GM19239 (cell line): ENCODE data around the gene ADRA1B.
"Not testable (repeated sequence)": the region's sequence is repeated elsewhere in the genome, so short reads cannot be mapped to it uniquely, and the experiment has no call there.

ENCODE experiments used
- DNase-seq: peaks from one replicate; pipeline ENCODE4 v3.0.0; 2011; ENCODE audit warnings: low spot score; ENCODE audit not compliant: insufficient read length
- FAIRE-seq: peaks from 2 replicates; lab custom pipeline; 2011; peaks lifted over from hg19 to GRCh38; lab: Jason Lieb, UNC

ADRA1B gene

GRCh38 chr5:159995907-159996306 lies 79.6 kb downstream of the ADRA1B start:
- DNase-seq (no peak), FAIRE-seq (no peak)

DNA sequence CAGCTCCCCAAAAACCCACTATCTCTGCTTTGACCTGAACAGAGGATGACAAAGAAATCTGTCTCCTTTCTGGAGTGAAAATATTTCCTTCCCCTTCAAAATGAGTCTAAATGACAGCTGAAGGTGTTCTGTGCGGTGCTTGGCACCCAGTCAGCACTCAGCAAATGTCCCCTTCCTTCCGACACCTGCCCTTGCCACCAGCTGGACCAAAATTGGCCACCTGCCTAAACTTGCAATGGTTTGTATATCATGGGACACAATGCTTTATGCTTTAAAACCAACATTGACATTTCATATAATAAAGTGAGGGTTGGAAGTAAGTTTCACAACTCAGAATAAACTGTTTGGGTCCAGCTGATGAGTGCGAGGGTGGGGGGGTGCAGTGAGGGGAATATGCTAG lies 85.2 kb downstream of the ADRA1B start:
- FAIRE-seq (no peak), DNase-seq (no peak)

- no peak for FAIRE-seq
- no peak for DNase-seq
Observed at GRCh38 chr5:160007514-160007913, 91.2 kb downstream of the ADRA1B start.

- FAIRE-seq = peak; percentile 28
- not testable (repeated sequence) for DNase-seq
Observed at GRCh38 chr5:160008529-160008876, 92.2 kb downstream of the ADRA1B start.

GRCh38 chr5:160008877-160009590 lies 92.8 kb downstream of the ADRA1B start, which contains the start of gene TTC1:
TTC1 (plus strand) TSS chr5:160009139; CDS start chr5:160010529, 1,390 bp downstream.
- peak; percentile 80 for DNase-seq
- FAIRE-seq = peak; percentile 100

GRCh38 chr5:160009591-160009989 lies 93.3 kb downstream of the ADRA1B start:
- DNase-seq (no peak), FAIRE-seq (no peak)

- DNase-seq (no peak), FAIRE-seq (no peak)
Observed at GRCh38 chr5:160011471-160011870, 95.2 kb downstream of the ADRA1B start.

GRCh38 chr5:160014197-160014596 lies 97.9 kb downstream of the ADRA1B start:
- FAIRE-seq, DNase-seq: not testable (repeated sequence)

GRCh38 chr5:160018945-160019625 lies 102.8 kb downstream of the ADRA1B start:
- DNase-seq = no peak
- FAIRE-seq = no peak

GRCh38 chr5:160020266-160020770 lies 104.0 kb downstream of the ADRA1B start:
- FAIRE-seq (no peak), DNase-seq (no peak)

DNA sequence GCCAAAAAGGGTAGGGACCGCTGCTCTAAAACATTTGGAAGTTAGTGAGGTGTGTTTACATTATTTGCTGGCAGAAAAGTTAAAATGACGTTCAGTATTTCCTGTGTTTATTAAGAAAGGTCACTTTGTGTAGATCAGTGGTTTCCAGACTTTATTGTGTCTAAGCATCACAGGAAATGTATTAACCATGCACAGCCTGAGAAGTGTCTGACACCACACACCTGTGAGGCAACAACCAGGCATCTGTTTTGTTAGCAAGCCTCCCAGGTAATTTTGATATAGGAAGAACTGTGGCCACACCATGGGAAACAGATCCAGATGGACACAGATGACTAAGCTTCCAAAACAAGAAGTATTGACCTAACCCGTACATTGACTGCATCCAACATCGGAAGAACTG lies 104.7 kb downstream of the ADRA1B start:
- DNase-seq (no peak), FAIRE-seq (no peak)

DNA sequence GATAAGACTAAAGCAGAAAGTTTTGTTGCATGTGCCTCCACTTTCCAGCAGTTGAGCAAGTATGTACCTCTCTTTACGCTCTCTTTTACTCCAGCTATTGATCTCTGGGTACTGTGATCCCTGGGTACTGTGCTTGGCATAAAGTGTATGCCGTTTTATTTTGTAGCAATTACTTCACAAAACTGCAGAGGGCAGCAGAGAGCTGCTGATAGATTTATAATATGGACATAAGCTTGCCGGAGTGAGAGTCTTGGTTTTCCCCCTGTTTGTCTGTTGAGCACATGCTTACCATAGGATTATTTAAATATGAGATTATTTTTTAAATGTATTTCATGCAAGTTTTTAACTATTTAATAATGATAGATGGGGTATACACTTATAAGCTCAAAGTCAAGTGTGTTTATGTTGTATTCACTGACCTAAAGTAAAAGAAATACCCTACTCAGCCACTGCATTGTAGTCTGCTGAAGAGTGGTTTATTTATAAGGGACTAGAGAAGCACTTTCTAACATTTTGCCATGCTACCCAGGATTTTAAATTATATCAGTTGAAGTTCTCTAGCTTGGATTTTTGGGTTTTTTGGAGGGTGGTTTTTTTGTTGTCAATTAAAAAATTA lies 105.7 kb downstream of the ADRA1B start:
- peak; percentile 15 for DNase-seq
- FAIRE-seq = peak; percentile 89
